CD4-positive, alpha-beta T cell treated with Interleukin-2 at 100 ng/mL for 4 hours (primary cell): ENCODE measurements around the gene ASB13.
A peak's percentile ranks its signal among the peaks of the same experiment; 100 is the strongest.

ENCODE experiments used
- DNase-seq: peaks from one replicate; pipeline ENCODE4 v3.0.0-alpha.2; 2020; ENCODE audit warnings: low spot score

Gene ASB13

GRCh38 chr10:5669604-5670003, 3.2 kb upstream of the ASB13 start:
- DNase-seq: no peak

DNA sequence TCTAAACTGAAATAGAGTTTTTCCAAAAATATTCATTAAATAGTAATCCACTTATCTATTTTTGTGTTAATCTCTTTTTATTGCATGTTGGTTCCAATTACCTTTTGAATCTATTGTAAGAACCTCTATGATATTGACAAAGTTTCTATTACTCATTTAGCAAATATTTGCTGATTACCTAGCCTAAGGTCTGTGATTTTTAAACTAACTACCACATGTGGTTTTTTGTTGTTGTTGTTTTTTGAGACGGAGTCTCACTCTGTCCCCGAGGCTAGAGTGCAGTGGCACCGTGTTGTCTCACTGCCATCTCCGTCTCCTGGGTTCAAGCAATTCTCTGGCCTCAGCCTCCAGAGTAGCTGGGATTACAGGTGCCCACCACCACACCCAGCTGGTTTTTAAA, 2.0 kb upstream of the ASB13 start:
- no peak for DNase-seq

DNA sequence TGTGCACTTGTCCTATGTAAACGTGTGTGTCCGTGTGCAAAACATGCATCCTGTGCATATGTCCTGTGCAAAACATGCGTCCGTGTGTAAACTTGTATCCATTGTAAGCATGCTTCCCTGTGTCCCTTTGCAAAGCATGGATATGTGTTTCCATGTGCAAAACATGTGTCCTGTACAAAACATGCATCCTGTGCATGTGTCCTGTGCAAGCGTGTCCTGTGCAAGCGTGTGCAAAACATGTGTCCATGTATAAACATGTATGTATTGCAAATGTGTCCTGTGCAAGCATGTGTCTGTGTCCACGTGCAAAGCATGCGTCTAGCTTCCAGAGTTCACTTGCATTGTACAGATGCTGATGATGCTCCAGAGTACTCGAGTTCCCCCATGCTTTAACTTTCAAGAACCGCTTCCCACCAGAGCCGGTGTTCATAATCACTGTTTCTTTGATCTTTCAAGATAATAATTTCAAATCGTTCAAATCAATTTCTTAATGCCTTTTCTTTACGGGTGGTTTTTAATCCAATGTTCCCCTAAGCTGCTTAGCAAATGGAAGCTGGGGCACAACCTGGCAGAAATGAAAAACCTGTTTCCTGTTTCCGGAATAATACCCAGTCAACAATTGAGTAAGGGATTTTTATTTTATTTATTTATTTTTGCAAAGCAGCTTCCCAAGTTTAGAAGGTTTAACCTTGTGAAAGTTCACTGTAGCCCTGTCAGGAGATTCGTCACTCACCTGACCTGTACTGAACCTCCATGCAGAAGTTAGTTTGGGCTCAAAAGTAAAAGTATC, 641 bp upstream of the ASB13 start:
- DNase-seq: no peak

- DNase-seq: no peak
Measured at GRCh38 chr10:5665373-5666007, 905 bp downstream of the ASB13 start.

GRCh38 chr10:5663692-5664427, 2.5 kb downstream of the ASB13 start:
- no peak for DNase-seq

GRCh38 chr10:5662708-5663579, 3.5 kb downstream of the ASB13 start:
- DNase-seq: no peak

DNA sequence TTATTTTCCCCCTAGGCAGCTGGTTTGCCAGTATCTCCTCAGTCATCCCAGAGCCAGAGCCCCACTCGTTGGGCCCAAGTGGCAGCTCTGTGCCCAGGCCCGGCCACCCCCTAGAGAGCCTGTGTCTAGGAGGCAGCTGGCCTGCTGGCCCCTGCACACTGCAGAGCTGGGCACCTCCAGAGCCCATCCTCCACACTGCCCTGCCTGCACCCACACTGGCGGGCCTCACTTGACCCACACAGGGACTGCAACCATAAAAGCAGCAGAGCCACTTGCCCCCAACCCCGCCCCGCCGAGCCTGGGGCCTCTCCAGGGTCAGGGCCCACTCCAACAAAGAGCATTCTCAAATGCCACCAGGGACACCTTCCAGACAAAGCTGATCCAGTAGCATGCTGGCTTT, 5.4 kb downstream of the ASB13 start:
- DNase-seq: no peak

DNA sequence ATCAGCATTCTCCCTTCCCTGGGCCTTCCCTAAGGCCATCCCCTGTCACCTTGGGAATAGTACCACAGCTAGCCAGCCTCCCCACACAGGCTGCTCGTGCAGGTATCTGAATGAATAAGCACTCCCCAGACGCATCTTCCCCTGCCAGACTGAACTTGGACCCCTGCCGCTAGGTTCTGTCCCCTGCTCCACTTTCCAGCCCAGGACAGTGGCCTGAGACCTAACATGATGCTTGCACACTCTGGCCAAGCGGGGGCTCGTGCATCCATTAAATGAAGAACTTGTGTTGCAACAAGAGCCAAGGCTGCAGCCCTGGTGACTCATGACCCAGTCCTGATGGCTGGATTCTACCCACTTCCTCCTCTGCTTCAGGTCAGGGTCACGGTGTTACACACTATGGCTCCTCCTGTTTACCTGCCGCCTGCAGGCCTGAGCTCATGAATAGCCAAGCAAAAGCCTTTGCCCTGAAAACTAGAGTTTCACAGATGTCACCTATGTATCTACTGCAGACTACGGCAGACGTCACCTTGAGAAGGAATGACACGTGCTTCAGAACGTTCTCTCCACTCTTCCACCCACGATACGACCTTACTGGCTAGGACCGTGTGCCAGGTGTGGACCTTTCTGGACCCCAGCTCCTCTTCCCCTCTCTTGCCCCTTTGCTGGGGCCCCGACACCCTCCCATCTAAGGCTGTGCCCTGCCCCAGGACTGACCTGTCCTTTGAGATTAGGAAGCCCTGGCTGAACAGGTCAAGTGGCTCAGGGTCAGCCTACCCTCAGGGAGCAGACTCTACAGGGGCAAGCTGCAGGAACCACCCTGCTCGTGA, 6.5 kb downstream of the ASB13 start:
- peak; percentile 19 for DNase-seq

- no peak for DNase-seq
Measured at GRCh38 chr10:5658871-5659618, 7.3 kb downstream of the ASB13 start.

- DNase-seq: no peak
Measured at GRCh38 chr10:5656737-5657579, 9.4 kb downstream of the ASB13 start.

GRCh38 chr10:5655121-5655520, 11.3 kb downstream of the ASB13 start:
- DNase-seq: no peak

GRCh38 chr10:5654218-5654755, 12.1 kb downstream of the ASB13 start:
- no peak for DNase-seq

- no peak for DNase-seq
Measured at GRCh38 chr10:5652746-5653145, 13.6 kb downstream of the ASB13 start.

DNA sequence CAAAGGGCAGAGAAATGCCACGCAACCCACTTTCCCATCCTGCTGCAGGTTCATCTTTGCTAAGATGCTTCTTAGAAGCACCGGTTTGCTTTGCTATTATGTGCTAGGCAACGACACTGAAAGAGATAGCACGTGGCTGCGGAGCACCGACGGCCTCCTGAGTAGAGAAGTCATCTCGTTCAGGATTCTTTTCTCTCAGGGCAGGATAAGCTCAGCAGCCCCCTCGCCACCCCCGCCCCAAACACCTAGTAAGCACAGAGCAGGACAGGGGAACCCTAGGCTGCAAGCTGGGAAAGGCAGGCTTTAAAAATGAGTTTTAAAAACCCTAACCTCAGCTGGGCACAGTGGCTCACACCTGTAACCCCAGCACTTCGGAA, 15.0 kb downstream of the ASB13 start:
- DNase-seq: no peak

- DNase-seq: no peak
Measured at GRCh38 chr10:5650664-5651387, 15.6 kb downstream of the ASB13 start.

DNA sequence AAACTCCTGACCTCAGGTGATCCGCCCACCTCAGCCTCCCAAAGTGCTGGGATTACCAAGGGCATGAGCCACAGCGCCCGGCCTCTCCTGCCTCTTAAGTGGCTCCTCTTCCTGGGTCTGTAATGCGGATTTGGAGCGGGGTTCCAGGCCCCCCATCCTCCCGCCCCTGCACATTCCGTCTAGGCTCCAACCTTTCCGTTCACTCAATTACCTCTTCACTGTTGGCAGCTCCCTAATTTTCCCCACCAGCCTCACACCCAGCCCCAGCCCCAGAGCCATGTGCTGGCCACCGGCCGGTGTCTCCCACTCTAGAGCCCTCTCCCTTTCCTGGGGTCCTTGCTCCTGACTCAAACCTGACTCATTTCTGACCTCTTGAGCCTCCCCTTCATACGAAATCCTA, 16.6 kb downstream of the ASB13 start:
- no peak for DNase-seq

GRCh38 chr10:5648494-5649457, 17.6 kb downstream of the ASB13 start:
- no peak for DNase-seq
